KMS-11 (cell line): ENCODE measurements around the gene HDAC7.

Experiments used
- H2AFZ ChIP-seq: fragments of 200-600 bp; sonication (generic); 2 replicates; pipeline ENCODE4 v1.6.1; 2016; ENCODE audit warnings: antibody characterized with exemption, mixed run types, low read depth
- H3K27ac ChIP-seq: fragments of 200-600 bp; sonication (generic); 2 replicates; pipeline ENCODE4 v1.6.1; 2016; ENCODE audit warnings: mild to moderate bottlenecking, mixed run types
- H3K27me3 ChIP-seq: fragments of 200-600 bp; sonication (generic); 2 replicates; pipeline ENCODE4 v1.6.1; 2017; ENCODE audit warnings: mild to moderate bottlenecking, low read depth, mixed run types, moderate library complexity; ENCODE audit not compliant: insufficient read depth
- H3K36me3 ChIP-seq: fragments of 200-600 bp; sonication (generic); 2 replicates; pipeline ENCODE4 v1.6.1; 2017; ENCODE audit warnings: mild to moderate bottlenecking, mixed run types; ENCODE audit not compliant: insufficient read depth
- H3K4me1 ChIP-seq: fragments of 200-600 bp; sonication (generic); 2 replicates; pipeline ENCODE4 v1.6.1; 2016; ENCODE audit warnings: mild to moderate bottlenecking, low read depth, mixed run types; ENCODE audit not compliant: poor library complexity, severe bottlenecking
- H3K4me2 ChIP-seq: fragments of 200-600 bp; sonication (generic); 2 replicates; pipeline ENCODE4 v1.7.0; 2016; ENCODE audit warnings: mild to moderate bottlenecking, mixed run types
- H3K4me3 ChIP-seq: fragments of 200-600 bp; sonication (generic); IDR thresholded peaks from 2 replicates; pipeline ENCODE4 v1.6.1; 2017; ENCODE audit warnings: low read depth, low read length, mixed read lengths; ENCODE audit not compliant: insufficient read depth
- H3K79me2 ChIP-seq: fragments of 200-600 bp; sonication (generic); 2 replicates; pipeline ENCODE4 v1.6.1; 2016; ENCODE audit warnings: low read depth, mixed run types; ENCODE audit not compliant: insufficient read depth
- H3K9ac ChIP-seq: fragments of 200-600 bp; sonication (generic); 2 replicates; pipeline ENCODE4 v1.6.1; 2016; ENCODE audit warnings: mild to moderate bottlenecking, mixed run types
- H4K20me1 ChIP-seq: fragments of 200-600 bp; sonication (generic); 2 replicates; pipeline ENCODE4 v1.6.1; 2016; ENCODE audit warnings: mild to moderate bottlenecking, mixed run types; ENCODE audit not compliant: insufficient read depth
- TF ChIP-seq, protein P1 (sequence below): fragments of 200-600 bp; sonication (generic); conservative IDR thresholded peaks from 2 replicates; pipeline ENCODE4 v1.6.1; 2017; ENCODE audit warnings: low read depth, mild to moderate bottlenecking, antibody characterized with exemption, low read length, moderate library complexity, mixed read lengths

HDAC7 gene

DNA sequence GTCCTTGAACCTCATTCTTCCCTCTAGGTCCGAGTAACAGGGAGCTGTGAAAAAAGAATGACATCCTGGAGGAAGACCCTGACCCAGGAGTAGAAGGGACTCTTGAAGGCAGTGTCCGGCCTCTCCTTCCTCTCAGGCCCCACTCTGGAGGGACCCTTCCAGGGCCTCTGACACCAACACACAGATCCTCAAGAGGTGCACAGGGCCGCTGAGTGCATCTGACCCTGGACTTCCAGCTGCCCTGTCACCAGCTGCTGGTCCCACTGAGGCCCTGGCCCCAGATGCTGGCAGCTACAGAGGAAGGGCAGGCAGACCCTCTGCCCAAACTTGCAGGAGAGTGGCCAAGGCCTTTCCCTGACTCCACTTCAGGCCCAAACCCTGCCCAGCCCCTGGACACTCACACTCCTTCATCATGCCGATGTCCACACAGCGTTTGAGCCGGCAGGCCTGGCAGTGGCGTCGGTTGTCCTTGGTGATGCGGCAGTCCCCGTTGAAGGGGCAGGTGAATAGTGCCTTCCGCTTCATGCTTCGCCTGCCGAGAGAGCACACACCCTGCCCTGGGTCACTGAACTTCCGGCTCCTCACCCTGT lies 45.0 kb upstream of the HDAC7 start:
- Histone ChIP-seq H3K9ac (no peak overlapping the region), H4K20me1 (no peaks in the 10 kb centered on the region), H3K4me3 (no peak overlapping the region), H3K36me3 (no peaks in the 10 kb centered on the region), H3K4me2 (no peak overlapping the region), H3K27ac (no peak overlapping the region), H3K79me2 (no peaks in the 10 kb centered on the region), H3K27me3 (no peaks in the 10 kb centered on the region), H2AFZ (no peak overlapping the region), H3K4me1 (peaks cover 27% of the 10 kb centered on the region)
- TF ChIP-seq, protein P1, sequence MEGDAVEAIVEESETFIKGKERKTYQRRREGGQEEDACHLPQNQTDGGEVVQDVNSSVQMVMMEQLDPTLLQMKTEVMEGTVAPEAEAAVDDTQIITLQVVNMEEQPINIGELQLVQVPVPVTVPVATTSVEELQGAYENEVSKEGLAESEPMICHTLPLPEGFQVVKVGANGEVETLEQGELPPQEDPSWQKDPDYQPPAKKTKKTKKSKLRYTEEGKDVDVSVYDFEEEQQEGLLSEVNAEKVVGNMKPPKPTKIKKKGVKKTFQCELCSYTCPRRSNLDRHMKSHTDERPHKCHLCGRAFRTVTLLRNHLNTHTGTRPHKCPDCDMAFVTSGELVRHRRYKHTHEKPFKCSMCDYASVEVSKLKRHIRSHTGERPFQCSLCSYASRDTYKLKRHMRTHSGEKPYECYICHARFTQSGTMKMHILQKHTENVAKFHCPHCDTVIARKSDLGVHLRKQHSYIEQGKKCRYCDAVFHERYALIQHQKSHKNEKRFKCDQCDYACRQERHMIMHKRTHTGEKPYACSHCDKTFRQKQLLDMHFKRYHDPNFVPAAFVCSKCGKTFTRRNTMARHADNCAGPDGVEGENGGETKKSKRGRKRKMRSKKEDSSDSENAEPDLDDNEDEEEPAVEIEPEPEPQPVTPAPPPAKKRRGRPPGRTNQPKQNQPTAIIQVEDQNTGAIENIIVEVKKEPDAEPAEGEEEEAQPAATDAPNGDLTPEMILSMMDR: no peak

DNA sequence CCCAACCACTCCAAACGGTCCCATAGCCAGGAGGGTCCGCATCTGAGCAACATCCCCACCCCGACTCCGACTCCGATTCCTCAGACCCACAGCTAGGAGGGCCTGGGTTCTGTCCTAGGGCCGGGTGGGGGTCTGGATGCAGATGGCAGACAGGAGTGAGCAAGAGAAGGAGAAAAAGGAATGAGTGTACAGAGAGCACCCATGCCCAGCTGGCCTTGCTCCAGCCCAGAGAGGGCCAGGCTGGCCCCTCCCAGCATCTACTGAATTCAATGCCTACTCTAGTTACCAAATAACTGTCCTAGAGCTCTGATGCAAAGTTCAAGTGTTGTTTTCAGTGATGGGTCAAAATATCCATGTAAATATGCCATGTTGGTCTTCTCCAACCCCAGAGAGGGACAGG lies 44.3 kb upstream of the HDAC7 start:
- Histone ChIP-seq H3K27me3 (no peaks in the 10 kb centered on the region), H3K79me2 (no peaks in the 10 kb centered on the region), H3K36me3 (no peaks in the 10 kb centered on the region), H3K4me2 (no peak overlapping the region), H2AFZ (no peak overlapping the region), H3K4me3 (no peak overlapping the region), H4K20me1 (no peaks in the 10 kb centered on the region), H3K4me1 (peaks cover 19% of the 10 kb centered on the region), H3K27ac (no peak overlapping the region), H3K9ac (no peak overlapping the region)
- TF ChIP-seq, protein P1: no peak

DNA sequence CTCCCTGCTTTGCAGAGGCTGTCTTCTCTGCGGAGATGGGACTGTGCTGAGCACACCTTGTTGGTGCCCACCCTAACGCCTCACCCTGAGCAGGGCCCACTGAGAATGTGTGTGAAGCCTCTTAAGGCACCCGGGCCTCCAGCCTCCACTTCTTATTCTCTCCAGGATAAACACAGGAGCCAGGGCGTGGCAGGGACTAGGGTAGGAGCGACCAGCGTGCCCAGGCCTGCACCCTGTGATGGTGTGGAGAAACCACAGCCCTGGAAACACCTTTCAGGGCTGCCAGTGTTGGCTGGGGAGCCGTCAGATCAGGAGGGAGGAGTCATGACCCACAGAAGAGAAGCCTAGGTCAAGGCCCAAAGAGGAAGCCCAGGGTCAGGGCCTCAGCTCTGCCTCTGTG lies 43.8 kb upstream of the HDAC7 start:
- Histone ChIP-seq H3K79me2 (no peaks in the 10 kb centered on the region), H3K36me3 (no peaks in the 10 kb centered on the region), H3K9ac (no peak overlapping the region), H4K20me1 (no peaks in the 10 kb centered on the region), H3K4me3 (no peak overlapping the region), H3K4me2 (no peak overlapping the region), H3K27me3 (no peaks in the 10 kb centered on the region), H2AFZ (no peak overlapping the region), H3K4me1 (peaks cover 14% of the 10 kb centered on the region), H3K27ac (no peak overlapping the region)
- TF ChIP-seq, protein P1: no peak

DNA sequence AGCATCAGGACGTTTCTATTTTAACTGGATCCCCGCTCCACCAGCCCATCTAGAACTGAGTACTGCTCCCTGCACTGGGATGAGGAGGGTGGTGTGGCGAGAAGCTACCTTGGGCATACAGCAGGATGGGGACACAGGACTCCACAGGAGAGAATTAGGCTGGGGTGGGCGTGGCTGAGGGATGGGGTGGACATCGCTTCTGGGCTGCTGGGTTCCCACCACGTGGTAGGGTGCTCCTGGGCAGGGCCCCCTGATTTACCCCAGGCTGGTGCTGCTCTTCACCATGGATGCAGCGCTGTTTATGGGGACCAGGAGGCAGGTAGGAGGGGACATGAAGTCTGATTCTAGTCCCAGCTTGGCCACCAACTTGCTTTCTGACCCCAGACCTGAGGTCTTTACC lies 43.2 kb upstream of the HDAC7 start:
- Histone ChIP-seq H3K4me3 (no peak overlapping the region), H3K4me1 (peaks cover 8% of the 10 kb centered on the region), H4K20me1 (no peaks in the 10 kb centered on the region), H3K27me3 (no peaks in the 10 kb centered on the region), H3K27ac (no peak overlapping the region), H3K4me2 (no peak overlapping the region), H3K9ac (no peak overlapping the region), H2AFZ (no peak overlapping the region), H3K36me3 (no peaks in the 10 kb centered on the region), H3K79me2 (no peaks in the 10 kb centered on the region)
- TF ChIP-seq, protein P1: no peak
